ENCODE results near the gene ITGA8. TPM values are rescaled to one million over a fixed set of nuclear protein-coding genes. Genes with fewer than 3 reads are reported as not detected.

The ITGA8 gene
- total and polyA plus RNA-seq, 2 of the 4 experiments (the other 2 are of a cell fraction): under 0.01 to 0.02 TPM

- TF ChIP-seq CEBPB (IDR thresholded peaks at IDR 0.05; ENCODE audit: low read depth, low read length) (no peak), MAZ (IDR thresholded peaks at IDR 0.05; ENCODE audit: borderline replicate concordance, low read depth, low read length) (no peak), RAD21 (IDR thresholded peaks at IDR 0.05; ENCODE audit: low read length) (no peak), SMC3 (IDR thresholded peaks at IDR 0.05; ENCODE audit: low read depth, low read length) (no peak), CHD1 (IDR thresholded peaks at IDR 0.05; ENCODE audit: low read depth, low read length) (no peak), NFE2L2 (IDR thresholded peaks at IDR 0.05; ENCODE audit: low read depth, low read length) (no peak), FOS (IDR thresholded peaks at IDR 0.05; ENCODE audit: low read depth, low read length) (no peak), BHLHE40 (IDR thresholded peaks at IDR 0.05; ENCODE audit: low read depth, low read length) (no peak), RFX5 (IDR thresholded peaks at IDR 0.05; ENCODE audit: low read depth, low read length) (no peak), MXI1 (IDR thresholded peaks at IDR 0.05; ENCODE audit: borderline replicate concordance, low read depth, low read length) (no peak), USF2 (IDR thresholded peaks at IDR 0.05; ENCODE audit: low read depth, low read length) (no peak), POLR2A (IDR thresholded peaks at IDR 0.05; ENCODE audit: low read depth, low read length) (no peak), RCOR1 (IDR thresholded peaks at IDR 0.05; ENCODE audit: insufficient replicate concordance, low read length) (no peak), MAFK (IDR thresholded peaks at IDR 0.05; ENCODE audit: low read depth, low read length) (no peak)
- TF ChIP-seq, protein P1, sequence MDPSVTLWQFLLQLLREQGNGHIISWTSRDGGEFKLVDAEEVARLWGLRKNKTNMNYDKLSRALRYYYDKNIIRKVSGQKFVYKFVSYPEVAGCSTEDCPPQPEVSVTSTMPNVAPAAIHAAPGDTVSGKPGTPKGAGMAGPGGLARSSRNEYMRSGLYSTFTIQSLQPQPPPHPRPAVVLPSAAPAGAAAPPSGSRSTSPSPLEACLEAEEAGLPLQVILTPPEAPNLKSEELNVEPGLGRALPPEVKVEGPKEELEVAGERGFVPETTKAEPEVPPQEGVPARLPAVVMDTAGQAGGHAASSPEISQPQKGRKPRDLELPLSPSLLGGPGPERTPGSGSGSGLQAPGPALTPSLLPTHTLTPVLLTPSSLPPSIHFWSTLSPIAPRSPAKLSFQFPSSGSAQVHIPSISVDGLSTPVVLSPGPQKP (IDR thresholded peaks at IDR 0.05; ENCODE audit: borderline replicate concordance, low read depth, low read length): no peak
- TF ChIP-seq, protein P2, sequence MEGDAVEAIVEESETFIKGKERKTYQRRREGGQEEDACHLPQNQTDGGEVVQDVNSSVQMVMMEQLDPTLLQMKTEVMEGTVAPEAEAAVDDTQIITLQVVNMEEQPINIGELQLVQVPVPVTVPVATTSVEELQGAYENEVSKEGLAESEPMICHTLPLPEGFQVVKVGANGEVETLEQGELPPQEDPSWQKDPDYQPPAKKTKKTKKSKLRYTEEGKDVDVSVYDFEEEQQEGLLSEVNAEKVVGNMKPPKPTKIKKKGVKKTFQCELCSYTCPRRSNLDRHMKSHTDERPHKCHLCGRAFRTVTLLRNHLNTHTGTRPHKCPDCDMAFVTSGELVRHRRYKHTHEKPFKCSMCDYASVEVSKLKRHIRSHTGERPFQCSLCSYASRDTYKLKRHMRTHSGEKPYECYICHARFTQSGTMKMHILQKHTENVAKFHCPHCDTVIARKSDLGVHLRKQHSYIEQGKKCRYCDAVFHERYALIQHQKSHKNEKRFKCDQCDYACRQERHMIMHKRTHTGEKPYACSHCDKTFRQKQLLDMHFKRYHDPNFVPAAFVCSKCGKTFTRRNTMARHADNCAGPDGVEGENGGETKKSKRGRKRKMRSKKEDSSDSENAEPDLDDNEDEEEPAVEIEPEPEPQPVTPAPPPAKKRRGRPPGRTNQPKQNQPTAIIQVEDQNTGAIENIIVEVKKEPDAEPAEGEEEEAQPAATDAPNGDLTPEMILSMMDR (conservative IDR thresholded peaks at IDR 0.05; ENCODE audit: low read depth, low read length): no peak
- Histone ChIP-seq H3K9me3 (ENCODE audit: control insufficient read depth, insufficient read depth, low read length) (no peaks in the 10 kb centered on the region), H3K14ac (replicated peaks; ENCODE audit: low read depth, low read length) (no peak overlapping the region), H2AK9ac (replicated peaks; ENCODE audit: low read depth, low read length, poor library complexity) (no peak overlapping the region), H2AK5ac (ENCODE audit: low read depth, low read length) (no peak overlapping the region), H3K27ac (ENCODE audit: insufficient read depth, low read length) (no peak overlapping the region), H3K9me1 (ENCODE audit: insufficient read depth, low read length) (peaks cover 2% of the 10 kb centered on the region; the same call in 1 of the 2 replicates), H4K8ac (ENCODE audit: low read depth in 2 of 2, low read length in 2 of 2) (no peak overlapping the region), H3K4me3 (ENCODE audit: insufficient read depth, low read depth, low read length) (no peak overlapping the region), H4K91ac (ENCODE audit: insufficient read depth, low read depth, low read length) (no peak overlapping the region), H3K4ac (ENCODE audit: low read depth, low read length) (no peak overlapping the region), H2BK120ac (ENCODE audit: low read depth, low read length) (no peak overlapping the region), H3K4me1 (ENCODE audit: control insufficient read depth, insufficient read depth, low read length) (no peaks in the 10 kb centered on the region), H3K23ac (ENCODE audit: low read depth, low read length) (no peak overlapping the region; the same call in 1 of the 2 replicates), H2BK15ac (ENCODE audit: low read depth, low read length) (no peak overlapping the region), H3K18ac (ENCODE audit: low read depth, low read length) (no peak overlapping the region), H3K79me1 (ENCODE audit: low read depth in 1 of 2, low read length in 2 of 2) (no peaks in the 10 kb centered on the region), H2BK5ac (ENCODE audit: low read depth, low read length, poor library complexity, severe bottlenecking) (no peak overlapping the region), H3K27me3 (ENCODE audit: control insufficient read depth, insufficient read depth, low read length) (peaks cover 7% of the 10 kb centered on the region), H3K56ac (ENCODE audit: extremely low read depth, insufficient read depth, low read length) (no peak overlapping the region), H4K5ac (ENCODE audit: low read depth, low read length) (no peak overlapping the region), H3K9ac (ENCODE audit: low read depth, low read length) (no peak overlapping the region), H3K36me3 (ENCODE audit: control insufficient read depth, insufficient read depth, low read length) (no peaks in the 10 kb centered on the region), H2AFZ (replicated peaks; ENCODE audit: low read length, poor library complexity) (no peak overlapping the region), H2BK20ac (ENCODE audit: low read depth, low read length) (no peak overlapping the region), H4K20me1 (ENCODE audit: insufficient read depth, low read length) (no peaks in the 10 kb centered on the region), H3K4me2 (ENCODE audit: low read depth, low read length) (no peak overlapping the region)
- dilution Hi-C loops (cut with HindIII; ENCODE audit: low sequenced_read_pairs, unreplicated experiment): no loop called here
- WGBS, 2 experiments (ENCODE audit: extremely low coverage in 2 of 2, insufficient read length in 1 of 2): 77% methylated on average over 3 of the region's 7 CpGs; no CpG with 5 or more reads in 1 of the 2 experiments
- in situ Hi-C loops (cut with MboI; ENCODE audit: low sequenced_read_pairs): no loop called here
- no peak for DNase-seq
- no peak for ATAC-seq (ENCODE audit: low read depth)
- ChIA-PET POLR2A (ENCODE audit: unreplicated experiment) (no interaction called here), CTCF (no interaction called here)
- intact Hi-C loops (cut with micrococcal nuclease): no loop called here
- no TSS peak for BruUV-seq (replicated peaks)
These were observed 67.6 kb downstream of the ITGA8 start for GRCh38 chr10:15652117-15652516.
